ENCODE results near the gene TTC9. TPM values are rescaled to one million over a fixed set of nuclear protein-coding genes. Genes with fewer than 3 reads are reported as not detected.

Gene TTC9
- total RNA-seq, 1 donor from 2014 or later: 8.6 TPM

- Mint-ChIP-seq H3K4me1 (ENCODE audit: low read depth, unreplicated experiment) (peaks cover 16% of the 10 kb centered on the region), H3K27me3 (ENCODE audit: unreplicated experiment) (peaks cover 24% of the 10 kb centered on the region), H3K36me3 (ENCODE audit: unreplicated experiment) (no peaks in the 10 kb centered on the region), H3K4me3 (ENCODE audit: unreplicated experiment) (peak overlapping the region; percentile 95), H3K27ac (ENCODE audit: unreplicated experiment) (no peak overlapping the region), H3K9me3 (ENCODE audit: unreplicated experiment) (peaks cover 18% of the 10 kb centered on the region)
- TF ChIP-seq CTCF (IDR thresholded peaks at IDR 0.05; ENCODE audit: partially characterized antibody, unreplicated experiment): no peak
- DNase-seq: no peak
These were observed 2.3 kb downstream of the TTC9 start for GRCh38 chr14:70643967-70644366.

GRCh38 chr14:70645892-70646291 lies 4.2 kb downstream of the TTC9 start:
- Mint-ChIP-seq H3K4me1 (ENCODE audit: low read depth, unreplicated experiment) (peaks cover 13% of the 10 kb centered on the region), H3K36me3 (ENCODE audit: unreplicated experiment) (no peaks in the 10 kb centered on the region)

GRCh38 chr14:70646705-70647104 lies 5.0 kb downstream of the TTC9 start:
- TF ChIP-seq CTCF (IDR thresholded peaks at IDR 0.05; ENCODE audit: partially characterized antibody, unreplicated experiment): no peak
- Mint-ChIP-seq H3K4me3 (ENCODE audit: unreplicated experiment) (no peak overlapping the region), H3K27me3 (ENCODE audit: unreplicated experiment) (peaks cover 12% of the 10 kb centered on the region), H3K4me1 (ENCODE audit: low read depth, unreplicated experiment) (peaks cover 11% of the 10 kb centered on the region), H3K9me3 (ENCODE audit: unreplicated experiment) (peaks cover 11% of the 10 kb centered on the region), H3K36me3 (ENCODE audit: unreplicated experiment) (no peaks in the 10 kb centered on the region), H3K27ac (ENCODE audit: unreplicated experiment) (no peak overlapping the region)
- DNase-seq: no peak

More at GRCh38 chr14:70645892-70646291, 4.2 kb downstream of the TTC9 start:
- peaks cover 19% of the 10 kb centered on the region for H3K27me3 Mint-ChIP-seq (ENCODE audit: unreplicated experiment)
- no peak overlapping the region for H3K27ac Mint-ChIP-seq (ENCODE audit: unreplicated experiment)
- no peak for TF ChIP-seq CTCF (IDR thresholded peaks at IDR 0.05; ENCODE audit: partially characterized antibody, unreplicated experiment)
- H3K4me3 Mint-ChIP-seq (ENCODE audit: unreplicated experiment): peak overlapping the region; percentile 43
- no peak for DNase-seq
- peaks cover 17% of the 10 kb centered on the region for H3K9me3 Mint-ChIP-seq (ENCODE audit: unreplicated experiment)

GRCh38 chr14:70648346-70648745 lies 6.6 kb downstream of the TTC9 start:
- Mint-ChIP-seq H3K9me3 (ENCODE audit: unreplicated experiment) (peaks cover 4% of the 10 kb centered on the region), H3K4me1 (ENCODE audit: low read depth, unreplicated experiment) (peaks cover 8% of the 10 kb centered on the region), H3K36me3 (ENCODE audit: unreplicated experiment) (peaks cover 4% of the 10 kb centered on the region), H3K27ac (ENCODE audit: unreplicated experiment) (no peak overlapping the region), H3K27me3 (ENCODE audit: unreplicated experiment) (peaks cover 9% of the 10 kb centered on the region), H3K4me3 (ENCODE audit: unreplicated experiment) (no peak overlapping the region)
- no peak for DNase-seq
- no peak for TF ChIP-seq CTCF (IDR thresholded peaks at IDR 0.05; ENCODE audit: partially characterized antibody, unreplicated experiment)

GRCh38 chr14:70649803-70650202 lies 8.1 kb downstream of the TTC9 start:
- H3K4me3 Mint-ChIP-seq (ENCODE audit: unreplicated experiment): no peak overlapping the region
- TF ChIP-seq CTCF (IDR thresholded peaks at IDR 0.05; ENCODE audit: partially characterized antibody, unreplicated experiment): no peak
- peaks cover 4% of the 10 kb centered on the region for H3K36me3 Mint-ChIP-seq (ENCODE audit: unreplicated experiment)
- no peak for DNase-seq
- H3K9me3 Mint-ChIP-seq (ENCODE audit: unreplicated experiment): peaks cover 2% of the 10 kb centered on the region
- H3K27me3 Mint-ChIP-seq (ENCODE audit: unreplicated experiment): peaks cover 2% of the 10 kb centered on the region
- no peak overlapping the region for H3K27ac Mint-ChIP-seq (ENCODE audit: unreplicated experiment)
- H3K4me1 Mint-ChIP-seq (ENCODE audit: low read depth, unreplicated experiment): peaks cover 5% of the 10 kb centered on the region
